ENCODE measurements around the gene RNF227. TPM values are rescaled to one million over a fixed set of nuclear protein-coding genes. Genes with fewer than 3 reads are reported as not detected.

The RNF227 gene
- total RNA-seq, 1 donor from 2014 or later = 1.8 TPM

GRCh38 chr17:7897773-7898172, 18.3 kb downstream of the RNF227 start:
- Mint-ChIP-seq H3K4me1 (ENCODE audit: low read depth) (peaks cover 9% of the 10 kb centered on the region), H3K27ac (peak overlapping the region; percentile 5), H3K9me3 (ENCODE audit: low read depth) (no peaks in the 10 kb centered on the region), H3K4me3 (ENCODE audit: low read depth) (no peak overlapping the region), H3K36me3 (ENCODE audit: insufficient read depth) (peaks cover 56% of the 10 kb centered on the region), H3K27me3 (no peaks in the 10 kb centered on the region)
- no peak for DNase-seq (ENCODE audit: low spot score, unreplicated experiment)
- TF ChIP-seq CTCF (IDR thresholded peaks at IDR 0.05; ENCODE audit: unreplicated experiment) = peak; percentile 30

GRCh38 chr17:7897090-7897489, 19.0 kb downstream of the RNF227 start:
- no peak for TF ChIP-seq CTCF (IDR thresholded peaks at IDR 0.05; ENCODE audit: unreplicated experiment)
- DNase-seq (ENCODE audit: low spot score, unreplicated experiment) = no peak
- Mint-ChIP-seq H3K36me3 (ENCODE audit: insufficient read depth) (peaks cover 53% of the 10 kb centered on the region), H3K4me3 (ENCODE audit: low read depth) (no peak overlapping the region), H3K4me1 (ENCODE audit: low read depth) (peaks cover 9% of the 10 kb centered on the region), H3K9me3 (ENCODE audit: low read depth) (no peaks in the 10 kb centered on the region), H3K27ac (no peak overlapping the region), H3K27me3 (no peaks in the 10 kb centered on the region)

- TF ChIP-seq CTCF (IDR thresholded peaks at IDR 0.05; ENCODE audit: unreplicated experiment) = no peak
- Mint-ChIP-seq H3K27ac (no peak overlapping the region), H3K9me3 (ENCODE audit: low read depth) (no peaks in the 10 kb centered on the region), H3K4me1 (ENCODE audit: low read depth) (peaks cover 9% of the 10 kb centered on the region), H3K4me3 (ENCODE audit: low read depth) (no peak overlapping the region), H3K36me3 (ENCODE audit: insufficient read depth) (peaks cover 48% of the 10 kb centered on the region), H3K27me3 (no peaks in the 10 kb centered on the region)
- DNase-seq (ENCODE audit: low spot score, unreplicated experiment) = no peak
Observed at GRCh38 chr17:7894866-7895265, 21.2 kb downstream of the RNF227 start.

- Mint-ChIP-seq H3K9me3 (ENCODE audit: low read depth) (no peaks in the 10 kb centered on the region), H3K4me3 (ENCODE audit: low read depth) (no peak overlapping the region), H3K36me3 (ENCODE audit: insufficient read depth) (peaks cover 42% of the 10 kb centered on the region), H3K27me3 (no peaks in the 10 kb centered on the region), H3K27ac (no peak overlapping the region), H3K4me1 (ENCODE audit: low read depth) (peaks cover 9% of the 10 kb centered on the region)
- DNase-seq (ENCODE audit: low spot score, unreplicated experiment) = no peak
- TF ChIP-seq CTCF (IDR thresholded peaks at IDR 0.05; ENCODE audit: unreplicated experiment) = no peak
Observed at GRCh38 chr17:7894226-7894625, 21.9 kb downstream of the RNF227 start.

- Mint-ChIP-seq H3K36me3 (ENCODE audit: insufficient read depth) (peaks cover 40% of the 10 kb centered on the region), H3K4me1 (ENCODE audit: low read depth) (peaks cover 10% of the 10 kb centered on the region), H3K27ac (no peak overlapping the region), H3K27me3 (no peaks in the 10 kb centered on the region), H3K9me3 (ENCODE audit: low read depth) (no peaks in the 10 kb centered on the region), H3K4me3 (ENCODE audit: low read depth) (no peak overlapping the region)
- no peak for DNase-seq (ENCODE audit: low spot score, unreplicated experiment)
- no peak for TF ChIP-seq CTCF (IDR thresholded peaks at IDR 0.05; ENCODE audit: unreplicated experiment)
Observed at GRCh38 chr17:7893187-7893880, 22.8 kb downstream of the RNF227 start.

Measured in progenitor cell of endocrine pancreas (in vitro differentiated cells).